H1 (cell line): Measurements from ENCODE around the gene GJB1. TPM values are rescaled to one million over a fixed set of nuclear protein-coding genes. Genes with fewer than 3 reads are reported as not detected.

Experiments
- CTCF ChIA-PET: fragments of 300-600 bp; sonication (Branson Sonifier 250); formaldehyde crosslinking; loops from one replicate; lab custom pipeline; 2021; ENCODE audit not compliant: partially characterized antibody; lab: Charles Lee
- POLR2A ChIA-PET: fragments of 300-600 bp; sonication (Branson Sonifier 250); formaldehyde crosslinking; loops from one replicate; lab custom pipeline; 2021; ENCODE audit warnings: inconsistent platforms; ENCODE audit not compliant: partially characterized antibody; lab: Charles Lee
- DNase-seq, 2 experiments: peaks; one replicate each; pipeline versions ENCODE4 v3.0.0 to v3.0.0-alpha.2; 2010 to 2022; ENCODE audit warnings: low spot score in 2 of 2, low read depth in 1 of 2, mixed read lengths in 1 of 2
- FAIRE-seq: peaks from 2 replicates; lab custom pipeline; 2011; peaks lifted over from hg19 to GRCh38; lab: Jason Lieb, UNC
- H2AFZ ChIP-seq: 2 replicates; pipeline ENCODE4 v1.8.1; 2012; ENCODE audit warnings: low read length, inconsistent platforms
- H2AK5ac ChIP-seq: 2 replicates; pipeline ENCODE4 v1.6.1; 2013; ENCODE audit warnings: low read depth, low read length
- H2BK120ac ChIP-seq: replicated peaks from 2 replicates; pipeline ENCODE3; 2013; ENCODE audit warnings: low read depth, low read length, inconsistent platforms
- H2BK12ac ChIP-seq: 2 replicates; pipeline ENCODE4 v1.6.1; 2013; ENCODE audit warnings: low read depth, low read length
- H2BK15ac ChIP-seq: 2 replicates; pipeline ENCODE4 v1.6.1; 2013; ENCODE audit warnings: low read length
- H2BK20ac ChIP-seq: 2 replicates; pipeline ENCODE4 v1.6.1; 2013; ENCODE audit warnings: low read length
- H2BK5ac ChIP-seq: 2 replicates; pipeline ENCODE4 v1.6.1; 2013; ENCODE audit warnings: low read depth, low read length
- H3K14ac ChIP-seq: 2 replicates; pipeline ENCODE4 v1.6.1; 2013; ENCODE audit warnings: inconsistent platforms; ENCODE audit not compliant: insufficient read length
- H3K18ac ChIP-seq: 2 replicates; pipeline ENCODE4 v1.6.1; 2013; ENCODE audit warnings: low read length; ENCODE audit errors: extremely low read depth
- H3K23ac ChIP-seq: 2 replicates; pipeline ENCODE4 v1.6.1; 2013; ENCODE audit warnings: inconsistent platforms; ENCODE audit not compliant: insufficient read length
- H3K23me2 ChIP-seq: 2 replicates; pipeline ENCODE4 v1.6.1; 2013; ENCODE audit warnings: low read depth, low read length
- H3K27ac ChIP-seq: 2 replicates; pipeline ENCODE4 v1.6.1; 2011; ENCODE audit warnings: low read depth, low read length, inconsistent platforms
- H3K27me3 ChIP-seq, 4 experiments: replicated peaks in 1 of 4; 1 replicate in 1 of 4; 2 replicates in 3 of 4; pipeline versions ENCODE4 v1.6.1 to v1.8.1; 2011 to 2013; ENCODE audit warnings: low read length in 3 of 4, mild to moderate bottlenecking in 3 of 4, inconsistent platforms in 2 of 4, mixed read lengths in 2 of 4, moderate library complexity in 1 of 4; ENCODE audit not compliant: control insufficient read depth in 3 of 4, insufficient read depth in 3 of 4; ENCODE audit errors: extremely low read depth in 1 of 4
- H3K36me3 ChIP-seq, 4 experiments: 2 replicates each; pipeline versions ENCODE4 v1.6.1 to v1.8.1; 2011 to 2013; ENCODE audit warnings: mild to moderate bottlenecking in 4 of 4, low read length in 3 of 4, moderate library complexity in 2 of 4, control low read depth in 1 of 4, inconsistent platforms in 1 of 4; ENCODE audit not compliant: insufficient read depth in 4 of 4, control insufficient read depth in 2 of 4
- H3K4ac ChIP-seq: replicated peaks from 2 replicates; pipeline ENCODE3; 2013; ENCODE audit warnings: low read length, low read depth, mixed read lengths, inconsistent platforms; ENCODE audit not compliant: insufficient read length
- H3K4me1 ChIP-seq, 4 experiments: replicated peaks in 1 of 4; 1 replicate in 1 of 4; 2 replicates in 3 of 4; pipeline versions ENCODE4 v1.6.1 to v1.8.1; 2011 to 2013; ENCODE audit warnings: low read length in 3 of 4, inconsistent platforms in 2 of 4, mixed read lengths in 1 of 4; ENCODE audit not compliant: insufficient read depth in 4 of 4, control insufficient read depth in 3 of 4
- H3K4me2 ChIP-seq, 2 experiments: 2 replicates each; pipeline versions ENCODE4 v1.6.1 to v1.8.1; 2011 to 2013; ENCODE audit warnings: low read depth in 2 of 2, low read length in 2 of 2, control low read depth in 1 of 2, inconsistent platforms in 1 of 2, mild to moderate bottlenecking in 1 of 2; ENCODE audit not compliant: insufficient read depth in 1 of 2
- H3K4me3 ChIP-seq, 4 experiments: fragments of 200-600, 300-600 bp in 1 of 4; sonication (generic), shearing (Covaris generic), sonication (Bioruptor Twin) in 1 of 4; 2 replicates each; pipeline versions ENCODE4 v1.5.1 to v1.8.1; 2011 to 2016; ENCODE audit warnings: low read length in 4 of 4, low read depth in 3 of 4, control low read depth in 2 of 4, inconsistent platforms in 2 of 4, mild to moderate bottlenecking in 2 of 4, mixed read lengths in 1 of 4, moderate library complexity in 1 of 4; ENCODE audit not compliant: insufficient read depth in 2 of 4; ENCODE audit errors: extremely low read depth in 1 of 4
- H3K56ac ChIP-seq: replicated peaks from 2 replicates; pipeline ENCODE3; 2013; ENCODE audit warnings: low read depth, mild to moderate bottlenecking, mixed read lengths, low read length, inconsistent platforms; ENCODE audit not compliant: insufficient read length
- H3K79me1 ChIP-seq: 2 replicates; pipeline ENCODE4 v1.6.1; 2013; ENCODE audit warnings: low read depth, low read length, control low read depth
- H3K79me2 ChIP-seq, 2 experiments: 2 replicates each; pipeline versions ENCODE4 v1.6.1 to v1.8.1; 2012 to 2013; ENCODE audit warnings: low read length in 2 of 2, mild to moderate bottlenecking in 2 of 2, inconsistent platforms in 1 of 2; ENCODE audit not compliant: insufficient read depth in 2 of 2, control insufficient read depth in 1 of 2
- H3K9ac ChIP-seq, 4 experiments: replicated peaks in 1 of 4; 1 replicate in 1 of 4; 2 replicates in 3 of 4; pipeline versions ENCODE4 v1.6.1 to v1.8.1; 2011 to 2013; ENCODE audit warnings: low read depth in 3 of 4, low read length in 3 of 4, control low read depth in 2 of 4, mild to moderate bottlenecking in 2 of 4, moderate library complexity in 2 of 4, inconsistent platforms in 1 of 4; ENCODE audit errors: extremely low read depth in 1 of 4
- H3K9me3 ChIP-seq, 2 experiments: 2 replicates each; pipeline versions ENCODE4 v1.6.1 to v1.8.1; 2012 to 2013; ENCODE audit warnings: mild to moderate bottlenecking in 2 of 2, moderate library complexity in 2 of 2, control low read depth in 1 of 2, inconsistent platforms in 1 of 2, low read depth in 1 of 2, low read length in 1 of 2, mixed read lengths in 1 of 2; ENCODE audit not compliant: insufficient read depth in 2 of 2
- H4K20me1 ChIP-seq, 2 experiments: replicated peaks in 1 of 2; 2 replicates each; pipeline versions ENCODE3 to v1.8.1; 2011 to 2013; ENCODE audit warnings: inconsistent platforms in 2 of 2, low read length in 2 of 2, mild to moderate bottlenecking in 1 of 2; ENCODE audit not compliant: insufficient read depth in 2 of 2, control insufficient read depth in 1 of 2
- H4K5ac ChIP-seq: 2 replicates; pipeline ENCODE4 v1.6.1; 2013; ENCODE audit warnings: low read length, low read depth, mixed read lengths, inconsistent platforms; ENCODE audit not compliant: insufficient read length
- H4K8ac ChIP-seq: 2 replicates; pipeline ENCODE4 v1.8.0; 2013; ENCODE audit warnings: mild to moderate bottlenecking, moderate library complexity, low read length, inconsistent platforms; ENCODE audit not compliant: insufficient read depth; ENCODE audit errors: extremely low read depth
- H4K91ac ChIP-seq: replicated peaks from 2 replicates; pipeline ENCODE3; 2013; ENCODE audit warnings: low read length, mixed read lengths, inconsistent platforms; ENCODE audit not compliant: insufficient read length
- BCL11A ChIP-seq, 2 experiments: IDR thresholded peaks; one replicate each; pipeline ENCODE4 v1.6.1; 2011; ENCODE audit warnings: low read depth in 2 of 2, low read length in 2 of 2, mild to moderate bottlenecking in 2 of 2
- CHD2 ChIP-seq: IDR thresholded peaks from 2 replicates; pipeline ENCODE4 v1.6.1; 2012; ENCODE audit warnings: low read length, improper control_type of control experiment
- CTBP2 ChIP-seq: IDR thresholded peaks from 2 replicates; pipeline ENCODE4 v1.7.0; 2011; ENCODE audit warnings: borderline replicate concordance, mild to moderate bottlenecking, moderate library complexity, mixed read lengths, low read length; ENCODE audit not compliant: insufficient read depth, insufficient read length
- GABPA ChIP-seq: IDR thresholded peaks from 2 replicates; pipeline ENCODE4 v1.6.1; 2011; ENCODE audit warnings: mild to moderate bottlenecking, low read length, moderate library complexity, borderline replicate concordance; ENCODE audit not compliant: insufficient read depth
- GTF2F1 ChIP-seq: IDR thresholded peaks from 2 replicates; pipeline ENCODE4 v1.6.1; 2012; ENCODE audit warnings: low read depth, low read length, improper control_type of control experiment, borderline replicate concordance
- KDM5A ChIP-seq: fragments of 200-600 bp; IDR thresholded peaks from 2 replicates; pipeline ENCODE4 v1.7.1; 2012; ENCODE audit warnings: mild to moderate bottlenecking, low read length, inconsistent platforms, mixed read lengths
- PHF8 ChIP-seq: fragments of 200-600 bp; sonication (generic); conservative IDR thresholded peaks from 2 replicates; pipeline ENCODE4 v1.7.1; 2012; ENCODE audit warnings: low read depth, mild to moderate bottlenecking, inconsistent platforms, low read length, moderate library complexity
- POLR2A ChIP-seq, 2 experiments: IDR thresholded peaks; 1 replicate in 1 of 2; 2 replicates in 1 of 2; pipeline ENCODE4 v1.6.1; 2011; ENCODE audit warnings: low read depth in 2 of 2, low read length in 2 of 2, mild to moderate bottlenecking in 2 of 2; ENCODE audit errors: control extremely low read depth in 1 of 2
- POU5F1 ChIP-seq: IDR thresholded peaks from 2 replicates; pipeline ENCODE4 v1.6.1; 2011; ENCODE audit warnings: low read depth, mild to moderate bottlenecking, low read length, moderate library complexity
- RXRA ChIP-seq: IDR thresholded peaks from 2 replicates; pipeline ENCODE4 v1.6.1; 2011; ENCODE audit warnings: low read depth, mild to moderate bottlenecking, low read length, moderate library complexity; ENCODE audit not compliant: insufficient read depth
- SIN3A ChIP-seq, 2 experiments: IDR thresholded peaks in 1 of 2; conservative IDR thresholded peaks in 1 of 2; 2 replicates each; pipeline ENCODE4 v1.6.1; 2011 to 2012; ENCODE audit warnings: low read length in 2 of 2, improper control_type of control experiment in 1 of 2, low read depth in 1 of 2, mild to moderate bottlenecking in 1 of 2
- SP4 ChIP-seq: IDR thresholded peaks from 2 replicates; pipeline ENCODE4 v1.6.1; 2012; ENCODE audit warnings: low read length, inconsistent platforms
- TAF1 ChIP-seq: IDR thresholded peaks from 2 replicates; pipeline ENCODE4 v1.6.1; 2011; ENCODE audit warnings: mild to moderate bottlenecking, low read depth, low read length
- TBP ChIP-seq: IDR thresholded peaks from 2 replicates; pipeline ENCODE4 v1.6.1; 2011; ENCODE audit warnings: low read depth, low read length, improper control_type of control experiment
- ZNF274 ChIP-seq: IDR thresholded peaks from 2 replicates; pipeline ENCODE4 v1.7.0; 2012; ENCODE audit warnings: low read length, borderline replicate concordance; ENCODE audit errors: extremely low read depth
- WGBS, 2 experiments: shearing (Covaris generic) in 1 of 2; methylation state at CpG; one replicate each; pipeline versions ENCODE4 v1.1.6 to v1.1.7; 2013 to 2015; ENCODE audit warnings: low lambda C conversion rate in 2 of 2, mixed read lengths in 2 of 2, inconsistent platforms in 1 of 2, low coverage in 1 of 2, missing lambda C conversion rate in 1 of 2; ENCODE audit not compliant: insufficient replicate concordance in 2 of 2, insufficient coverage in 1 of 2, insufficient read length in 1 of 2; ENCODE audit errors: extremely low coverage in 1 of 2, missing lambda C conversion rate in 1 of 2; 5-methylcytosine and 5-hydroxymethylcytosine counted together
- polyA plus RNA-seq, 7 experiments: library from polyadenylated mRNA; depleted of rRNA in 3 of 7; stranded (reverse) in 5 of 7; unstranded in 2 of 7; fragments of >200 nt in 5 of 7; fragments of 200-250 nt in 2 of 7; gene quantifications; 1 replicate in 5 of 7; 2 replicates in 1 of 7; 4 replicates in 1 of 7; pipeline versions ENCODE4 v1.2.1 to v1.2.3, GENCODE V29; 2011 to 2013; ENCODE audit warnings: missing spikeins in 2 of 7, mixed read lengths in 2 of 7
- total RNA-seq: library from RNA; stranded (reverse); fragmentation: NEBNext Ultra II Directional; extraction: Animal tissue kit (Norgen Biotek cat#: 25700); gene quantifications from 2 replicates; pipeline ENCODE4 v1.2.1, GENCODE V29; 2021

Gene GJB1
- total and polyA plus RNA-seq, 2 of the 8 experiments (the other 6 are each of a cell fraction or from before 2014, with no cell fraction given), result 0.14 TPM; not detected in 1

DNA sequence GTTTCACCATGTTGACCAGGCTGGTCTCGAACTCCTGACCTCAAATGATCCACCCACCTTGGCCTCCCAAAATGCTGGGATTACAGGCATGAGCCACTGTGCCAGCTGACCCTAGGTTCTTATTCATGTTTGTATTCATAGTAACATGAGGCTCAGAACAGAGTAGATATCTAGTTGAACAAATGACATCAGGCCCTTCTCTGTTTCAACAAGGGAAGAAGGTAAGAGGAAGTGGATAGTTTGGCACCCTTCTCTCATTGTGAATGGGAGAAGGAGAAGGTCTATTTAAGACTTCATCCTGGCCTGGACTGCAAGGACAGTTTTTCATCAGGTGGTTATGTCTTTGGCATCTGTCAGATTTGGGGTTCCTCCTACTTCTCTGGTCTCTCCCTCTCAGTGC is 13.8 kb downstream of the GJB1 start:
- H3K4me1 ChIP-seq, result no peaks in the 10 kb centered on the region
- H3K79me2 ChIP-seq, result no peaks in the 10 kb centered on the region
- no peak overlapping the region for H3K27ac ChIP-seq
- no peak overlapping the region for H3K4me3 ChIP-seq
- H3K23ac ChIP-seq, result no peak overlapping the region
- no CpG with 5 or more reads among the region's 1 CpG for WGBS, 2 experiments
- H2AFZ ChIP-seq, result no peak overlapping the region
- no peaks in the 10 kb centered on the region for H3K9me3 ChIP-seq
- DNase-seq, result no peak
- ChIA-PET POLR2A (no interaction called here), CTCF (no interaction called here)
- H4K5ac ChIP-seq, result no peak overlapping the region
- peaks cover 0 to 3% of the 10 kb centered on the region in 2 experiments for H4K20me1 ChIP-seq
- no peak overlapping the region for H3K4me2 ChIP-seq
- H3K14ac ChIP-seq, result no peak overlapping the region
- H3K9ac ChIP-seq, result no peak overlapping the region
- H3K4ac ChIP-seq, result no peak overlapping the region
- H2BK5ac ChIP-seq, result no peak overlapping the region
- H2BK120ac ChIP-seq, result no peak overlapping the region
- H4K91ac ChIP-seq, result no peak overlapping the region
- no peak overlapping the region for H3K18ac ChIP-seq
- no peak overlapping the region for H3K56ac ChIP-seq
- peaks cover 0 to 22% (median 11%) of the 10 kb centered on the region in 4 experiments; a peak in 6 of 8 replicates for H3K36me3 ChIP-seq
- FAIRE-seq, result no peak
- H2BK15ac ChIP-seq, result no peak overlapping the region
- H2BK12ac ChIP-seq, result no peak overlapping the region
- H3K23me2 ChIP-seq, result no peaks in the 10 kb centered on the region
- H3K79me1 ChIP-seq, result no peaks in the 10 kb centered on the region
- H2AK5ac ChIP-seq, result no peak overlapping the region
- H3K27me3 ChIP-seq, result no peaks in the 10 kb centered on the region
- no peak overlapping the region for H4K8ac ChIP-seq
- no peak overlapping the region for H2BK20ac ChIP-seq
- TF ChIP-seq BCL11A (IDR thresholded peaks at IDR 0.05; ENCODE audit: low read depth in 2 of 2, low read length in 2 of 2) (no peak), POLR2A (IDR thresholded peaks at IDR 0.05; ENCODE audit: control extremely low read depth in 1 of 2, low read depth in 2 of 2, low read length in 2 of 2) (no peak), PHF8 (no peak), GTF2F1 (no peak), CTBP2 (no peak), GABPA (no peak), TAF1 (no peak), CHD2 (no peak), ZNF274 (no peak), TBP (no peak), SIN3A (conservative IDR thresholded peaks at IDR 0.05 in 1 of 2, IDR thresholded peaks at IDR 0.05 in 1 of 2; ENCODE audit: low read depth in 1 of 2, low read length in 2 of 2) (no peak), SP4 (no peak), POU5F1 (no peak), KDM5A (no peak), RXRA (no peak)
